Measurements from ENCODE around the gene DNM3. TPM values are rescaled to one million over a fixed set of nuclear protein-coding genes. Genes with fewer than 3 reads are reported as not detected.

DNM3 gene
- total RNA-seq, 2 experiments from 2014 or later = 1.6 to 1.8 TPM

DNA sequence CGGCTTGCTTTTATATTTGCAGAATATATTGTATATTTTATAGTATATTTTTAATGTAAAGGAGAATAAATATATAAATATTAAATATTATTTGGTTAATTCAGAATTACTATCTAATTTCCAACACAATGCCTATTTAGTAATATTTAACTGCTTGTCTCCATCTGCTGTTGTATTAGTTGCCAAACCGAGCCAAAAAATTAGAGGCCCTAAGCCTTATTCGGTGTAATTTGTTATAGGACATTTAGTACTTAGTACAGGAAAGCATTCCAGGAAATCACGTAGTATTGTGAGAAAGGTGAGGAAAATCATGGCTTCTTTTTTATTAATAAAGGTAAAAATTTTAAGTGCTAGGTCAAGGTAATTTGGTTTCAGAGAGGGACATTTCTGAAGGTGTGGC, 93.8 kb downstream of the DNM3 start:
- H3K4me1 ChIP-seq (ENCODE audit: insufficient read depth, low read length) = no peaks in the 10 kb centered on the region
- DNase-seq (no peak), ATAC-seq (ENCODE audit: poor library complexity) (no peak)
- CTCF ChIA-PET = no interaction called here
- POLR2A ChIA-PET = no interaction called here
- H3K4me3 Mint-ChIP-seq = no peak overlapping the region
- H3K36me3 Mint-ChIP-seq (ENCODE audit: low read depth) = no peaks in the 10 kb centered on the region
- no peaks in the 10 kb centered on the region for H3K9me3 Mint-ChIP-seq
- intact Hi-C loops (cut with DNase I, micrococcal nuclease) = no loop called here
- no peaks in the 10 kb centered on the region for H3K36me3 ChIP-seq (ENCODE audit: insufficient read depth, low read length)
- H3K4me3 ChIP-seq (ENCODE audit: low read length) = no peak overlapping the region
- no peaks in the 10 kb centered on the region for H3K9me3 ChIP-seq (ENCODE audit: control insufficient read depth in 1 of 2, insufficient read depth in 1 of 2, low read length in 2 of 2)
- H3K27me3 Mint-ChIP-seq = no peaks in the 10 kb centered on the region
- no peaks in the 10 kb centered on the region for H3K27me3 ChIP-seq (ENCODE audit: control insufficient read depth in 1 of 2, insufficient read depth in 2 of 2, low read length in 2 of 2)
- no peaks in the 10 kb centered on the region for H3K4me1 Mint-ChIP-seq (ENCODE audit: low read depth)
- no peak overlapping the region for H3K27ac ChIP-seq (ENCODE audit: low read depth in 1 of 2, low read length in 2 of 2)
- H3K27ac Mint-ChIP-seq = no peak overlapping the region
- TF ChIP-seq, protein P1, sequence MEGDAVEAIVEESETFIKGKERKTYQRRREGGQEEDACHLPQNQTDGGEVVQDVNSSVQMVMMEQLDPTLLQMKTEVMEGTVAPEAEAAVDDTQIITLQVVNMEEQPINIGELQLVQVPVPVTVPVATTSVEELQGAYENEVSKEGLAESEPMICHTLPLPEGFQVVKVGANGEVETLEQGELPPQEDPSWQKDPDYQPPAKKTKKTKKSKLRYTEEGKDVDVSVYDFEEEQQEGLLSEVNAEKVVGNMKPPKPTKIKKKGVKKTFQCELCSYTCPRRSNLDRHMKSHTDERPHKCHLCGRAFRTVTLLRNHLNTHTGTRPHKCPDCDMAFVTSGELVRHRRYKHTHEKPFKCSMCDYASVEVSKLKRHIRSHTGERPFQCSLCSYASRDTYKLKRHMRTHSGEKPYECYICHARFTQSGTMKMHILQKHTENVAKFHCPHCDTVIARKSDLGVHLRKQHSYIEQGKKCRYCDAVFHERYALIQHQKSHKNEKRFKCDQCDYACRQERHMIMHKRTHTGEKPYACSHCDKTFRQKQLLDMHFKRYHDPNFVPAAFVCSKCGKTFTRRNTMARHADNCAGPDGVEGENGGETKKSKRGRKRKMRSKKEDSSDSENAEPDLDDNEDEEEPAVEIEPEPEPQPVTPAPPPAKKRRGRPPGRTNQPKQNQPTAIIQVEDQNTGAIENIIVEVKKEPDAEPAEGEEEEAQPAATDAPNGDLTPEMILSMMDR (IDR thresholded peaks at IDR 0.05) = no peak

DNA sequence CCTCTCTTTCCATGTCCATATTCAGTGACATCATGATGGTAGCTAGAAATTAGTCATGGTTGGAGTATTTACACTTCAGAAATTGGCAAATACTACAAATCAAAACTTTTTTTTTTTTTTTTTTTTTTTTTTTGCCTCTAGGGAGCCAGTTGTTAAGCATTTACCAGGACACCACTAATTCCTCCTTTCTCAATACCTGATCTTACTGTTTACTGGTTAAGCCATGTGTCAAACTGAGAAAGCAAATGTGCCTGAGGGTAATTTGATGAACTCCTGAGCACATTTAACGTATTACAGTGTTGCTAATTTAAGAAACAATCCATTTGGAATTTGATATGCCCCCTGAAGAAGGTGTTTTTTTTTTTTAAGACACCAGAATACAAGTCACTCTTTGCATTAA, 94.4 kb downstream of the DNM3 start:
- no peaks in the 10 kb centered on the region for H3K27me3 ChIP-seq (ENCODE audit: control insufficient read depth in 1 of 2, insufficient read depth in 2 of 2, low read length in 2 of 2)
- no peak overlapping the region for H3K4me3 ChIP-seq (ENCODE audit: low read length)
- intact Hi-C loops (cut with DNase I, micrococcal nuclease) = no loop called here
- H3K4me3 Mint-ChIP-seq = no peak overlapping the region
- H3K4me1 ChIP-seq (ENCODE audit: insufficient read depth, low read length) = no peaks in the 10 kb centered on the region
- CTCF ChIA-PET = no interaction called here
- POLR2A ChIA-PET = no interaction called here
- no peaks in the 10 kb centered on the region for H3K36me3 ChIP-seq (ENCODE audit: insufficient read depth, low read length)
- no peak overlapping the region for H3K27ac Mint-ChIP-seq
- H3K9me3 Mint-ChIP-seq = no peaks in the 10 kb centered on the region
- H3K9me3 ChIP-seq (ENCODE audit: control insufficient read depth in 1 of 2, insufficient read depth in 1 of 2, low read length in 2 of 2) = no peaks in the 10 kb centered on the region
- TF ChIP-seq, protein P1 (IDR thresholded peaks at IDR 0.05) = no peak
- no peaks in the 10 kb centered on the region for H3K4me1 Mint-ChIP-seq (ENCODE audit: low read depth)
- ATAC-seq (ENCODE audit: poor library complexity) (no peak), DNase-seq (no peak)
- no peak overlapping the region for H3K27ac ChIP-seq (ENCODE audit: low read depth in 1 of 2, low read length in 2 of 2)
- no peaks in the 10 kb centered on the region for H3K27me3 Mint-ChIP-seq
- H3K36me3 Mint-ChIP-seq (ENCODE audit: low read depth) = no peaks in the 10 kb centered on the region

DNA sequence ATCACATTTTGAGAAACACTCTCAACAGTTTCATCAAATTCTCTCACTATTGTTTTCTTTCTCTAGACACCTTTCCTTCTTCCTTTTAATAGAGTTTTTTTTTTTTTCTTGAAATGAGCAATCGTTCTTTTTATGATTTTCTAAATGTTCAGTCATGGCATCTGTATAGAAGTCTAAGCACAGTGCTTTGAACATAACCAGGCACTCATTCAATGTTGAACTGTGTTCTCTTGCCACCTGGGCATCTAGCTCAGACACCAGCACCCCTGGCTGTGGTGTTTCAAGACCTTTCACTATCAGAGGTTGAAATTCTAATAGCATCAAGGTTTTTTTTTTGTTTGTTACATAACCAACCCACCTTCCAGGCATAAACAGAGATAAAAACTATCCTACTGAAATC, 96.6 kb downstream of the DNM3 start:
- H3K4me3 ChIP-seq (ENCODE audit: low read length) = no peak overlapping the region
- no peaks in the 10 kb centered on the region for H3K36me3 ChIP-seq (ENCODE audit: insufficient read depth, low read length)
- H3K9me3 Mint-ChIP-seq = no peaks in the 10 kb centered on the region
- no peaks in the 10 kb centered on the region for H3K4me1 Mint-ChIP-seq (ENCODE audit: low read depth)
- TF ChIP-seq, protein P1 (IDR thresholded peaks at IDR 0.05) = no peak
- H3K4me3 Mint-ChIP-seq = no peak overlapping the region
- DNase-seq = no peak
- CTCF ChIA-PET = no interaction called here
- H3K9me3 ChIP-seq (ENCODE audit: control insufficient read depth in 1 of 2, insufficient read depth in 1 of 2, low read length in 2 of 2) = peaks cover 0 to 4% of the 10 kb centered on the region in 2 experiments
- H3K36me3 Mint-ChIP-seq (ENCODE audit: low read depth) = no peaks in the 10 kb centered on the region
- intact Hi-C loops (cut with DNase I, micrococcal nuclease) = no loop called here
- no peaks in the 10 kb centered on the region for H3K4me1 ChIP-seq (ENCODE audit: insufficient read depth, low read length)
- POLR2A ChIA-PET = no interaction called here
- H3K27ac ChIP-seq (ENCODE audit: low read depth in 1 of 2, low read length in 2 of 2) = no peak overlapping the region
- H3K27me3 Mint-ChIP-seq = no peaks in the 10 kb centered on the region
- no peak for ATAC-seq (ENCODE audit: poor library complexity)
- H3K27me3 ChIP-seq (ENCODE audit: control insufficient read depth in 1 of 2, insufficient read depth in 2 of 2, low read length in 2 of 2) = no peaks in the 10 kb centered on the region
- H3K27ac Mint-ChIP-seq = no peak overlapping the region

Data from CD4-positive, alpha-beta T cell (primary cell).